ENCODE results near the gene PDE2A. TPM values are rescaled to one million over a fixed set of nuclear protein-coding genes. Genes with fewer than 3 reads are reported as not detected.
A peak's percentile ranks its signal among the peaks of the same experiment; 100 is the strongest.

PDE2A gene
- total RNA-seq, 2 experiments from 2014 or later, result 4.0 to 4.5 TPM

GRCh38 chr11:72670041-72670440 lies 4.2 kb downstream of the PDE2A start:
- ATAC-seq (ENCODE audit: poor library complexity) (no peak), DNase-seq (no peak)
- ChIA-PET CTCF (no interaction called here), POLR2A (no interaction called here)
- Mint-ChIP-seq H3K9me3 (no peaks in the 10 kb centered on the region), H3K27me3 (peaks cover 84% of the 10 kb centered on the region), H3K27ac (no peak overlapping the region), H3K36me3 (ENCODE audit: low read depth) (no peaks in the 10 kb centered on the region), H3K4me3 (no peak overlapping the region), H3K4me1 (ENCODE audit: low read depth) (no peaks in the 10 kb centered on the region)
- H3K36me3 ChIP-seq (ENCODE audit: insufficient read depth, low read length), result no peaks in the 10 kb centered on the region
- peaks cover 73 to 84% of the 10 kb centered on the region in 2 experiments for H3K27me3 ChIP-seq (ENCODE audit: control insufficient read depth in 1 of 2, insufficient read depth in 2 of 2, low read length in 2 of 2)
- TF ChIP-seq CTCF (IDR thresholded peaks at IDR 0.05), result no peak
- H3K27ac ChIP-seq (ENCODE audit: low read depth in 1 of 2, low read length in 2 of 2), result no peak overlapping the region
- no peak overlapping the region for H3K4me3 ChIP-seq (ENCODE audit: low read length)
- intact Hi-C loops (cut with DNase I, micrococcal nuclease), result no loop called here
- H3K4me1 ChIP-seq (ENCODE audit: insufficient read depth, low read length), result no peaks in the 10 kb centered on the region
- peaks cover 12 to 39% of the 10 kb centered on the region in 2 experiments for H3K9me3 ChIP-seq (ENCODE audit: control insufficient read depth in 1 of 2, insufficient read depth in 1 of 2, low read length in 2 of 2)

DNA sequence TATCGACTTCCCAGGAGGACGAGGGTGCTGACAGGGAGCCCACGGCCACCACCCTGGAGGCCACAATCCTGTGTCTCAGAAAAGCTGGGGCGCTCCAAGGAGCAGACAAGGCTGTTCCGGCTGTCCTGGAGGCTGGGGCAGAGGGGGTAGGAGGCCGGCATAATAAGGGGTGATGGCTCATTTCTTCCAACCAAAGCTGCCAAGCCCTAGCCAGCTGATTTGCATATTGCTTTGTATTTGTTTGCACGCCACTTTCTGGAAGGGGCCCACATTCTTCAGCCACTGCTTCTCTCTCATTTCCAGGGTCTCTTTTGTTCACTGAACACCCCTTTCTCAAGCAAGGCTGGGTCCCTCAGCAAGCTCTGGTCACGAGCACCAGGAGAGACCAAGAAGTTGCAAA lies 4.7 kb downstream of the PDE2A start:
- no peak for DNase-seq
- ChIA-PET POLR2A (no interaction called here), CTCF (no interaction called here)
- Mint-ChIP-seq H3K9me3 (no peaks in the 10 kb centered on the region), H3K27me3 (peaks cover 79% of the 10 kb centered on the region), H3K27ac (no peak overlapping the region), H3K4me3 (no peak overlapping the region), H3K4me1 (ENCODE audit: low read depth) (no peaks in the 10 kb centered on the region), H3K36me3 (ENCODE audit: low read depth) (no peaks in the 10 kb centered on the region)
- Histone ChIP-seq H3K9me3 (ENCODE audit: control insufficient read depth in 1 of 2, insufficient read depth in 1 of 2, low read length in 2 of 2) (peaks cover 12 to 34% of the 10 kb centered on the region in 2 experiments), H3K4me1 (ENCODE audit: insufficient read depth, low read length) (no peaks in the 10 kb centered on the region), H3K27ac (ENCODE audit: low read depth in 1 of 2, low read length in 2 of 2) (no peak overlapping the region), H3K27me3 (ENCODE audit: control insufficient read depth in 1 of 2, insufficient read depth in 2 of 2, low read length in 2 of 2) (peaks cover 68 to 79% of the 10 kb centered on the region in 2 experiments), H3K4me3 (ENCODE audit: low read length) (no peak overlapping the region), H3K36me3 (ENCODE audit: insufficient read depth, low read length) (no peaks in the 10 kb centered on the region)
- no peak for TF ChIP-seq CTCF (IDR thresholded peaks at IDR 0.05)
- no peak for ATAC-seq (ENCODE audit: poor library complexity)
- intact Hi-C loops (cut with DNase I, micrococcal nuclease), result no loop called here

- Histone ChIP-seq H3K27ac (ENCODE audit: low read depth in 1 of 2, low read length in 2 of 2) (no peak overlapping the region), H3K4me1 (ENCODE audit: insufficient read depth, low read length) (no peaks in the 10 kb centered on the region), H3K4me3 (ENCODE audit: low read length) (no peak overlapping the region), H3K9me3 (ENCODE audit: control insufficient read depth in 1 of 2, insufficient read depth in 1 of 2, low read length in 2 of 2) (peaks cover 12 to 27% of the 10 kb centered on the region in 2 experiments), H3K36me3 (ENCODE audit: insufficient read depth, low read length) (no peaks in the 10 kb centered on the region), H3K27me3 (ENCODE audit: control insufficient read depth in 1 of 2, insufficient read depth in 2 of 2, low read length in 2 of 2) (peaks cover 61 to 72% of the 10 kb centered on the region in 2 experiments)
- no peak overlapping the region for H3K4me3 Mint-ChIP-seq
- H3K27ac Mint-ChIP-seq, result no peak overlapping the region
- ATAC-seq (ENCODE audit: poor library complexity) (peak; percentile 26), DNase-seq (no peak)
- no peak for TF ChIP-seq CTCF (IDR thresholded peaks at IDR 0.05)
- ChIA-PET CTCF (no interaction called here), POLR2A (no interaction called here)
- no peaks in the 10 kb centered on the region for H3K36me3 Mint-ChIP-seq (ENCODE audit: low read depth)
- H3K4me1 Mint-ChIP-seq (ENCODE audit: low read depth), result no peaks in the 10 kb centered on the region
- H3K9me3 Mint-ChIP-seq, result no peaks in the 10 kb centered on the region
- intact Hi-C loops (cut with DNase I, micrococcal nuclease), result no loop called here
- H3K27me3 Mint-ChIP-seq, result peaks cover 75% of the 10 kb centered on the region
Observed at GRCh38 chr11:72668629-72669347, 5.4 kb downstream of the PDE2A start.

All from CD4-positive, alpha-beta T cell (primary cell).